PC-9 (cell line): ENCODE measurements around the gene GMPPA. TPM values are rescaled to one million over a fixed set of nuclear protein-coding genes. Genes with fewer than 3 reads are reported as not detected.

Experiments used
- BruUV-seq: library from RNA; stranded (reverse); fragments of 400-500 nt; replicated peaks from 2 replicates; lab custom pipeline; 2021; lab: Mats Ljungman, UMichigan
- CTCF ChIA-PET: fragments of 300-600 bp; sonication (Branson Sonifier 250); formaldehyde crosslinking; loops from one replicate; lab custom pipeline; 2022; ENCODE audit warnings: antibody characterized with exemption; lab: Charles Lee
- POLR2A ChIA-PET: fragments of 300-600 bp; sonication (Branson Sonifier 250); formaldehyde crosslinking; loops from one replicate; lab custom pipeline; 2022; ENCODE audit warnings: antibody characterized with exemption; ENCODE audit not compliant: unreplicated experiment; lab: Charles Lee
- DNase-seq, 2 experiments: peaks; one replicate each; pipeline versions ENCODE4 v3.0.0 to v3.0.0-alpha.2; 2015 to 2022; ENCODE audit warnings: mixed read lengths in 1 of 2
- H2AFZ ChIP-seq: fragments of 200-600 bp; sonication (generic); 2 replicates; pipeline ENCODE4 v1.8.1; 2017; ENCODE audit warnings: antibody characterized with exemption
- H3F3A ChIP-seq: fragments of 200-600 bp; sonication (generic); 2 replicates; pipeline ENCODE4 v1.8.1; 2017; ENCODE audit warnings: antibody characterized with exemption, mild to moderate bottlenecking, low read depth; ENCODE audit not compliant: insufficient read depth
- H3K27ac ChIP-seq: fragments of 200-600 bp; sonication (generic); 2 replicates; pipeline ENCODE4 v1.6.1; 2016; ENCODE audit warnings: mixed run types
- H3K27me3 ChIP-seq: fragments of 200-600 bp; sonication (generic); 2 replicates; pipeline ENCODE4 v1.6.1; 2016; ENCODE audit warnings: low read depth, mixed run types; ENCODE audit not compliant: insufficient read depth
- H3K36me3 ChIP-seq: fragments of 200-600 bp; sonication (generic); 2 replicates; pipeline ENCODE4 v1.6.1; 2016; ENCODE audit warnings: low read depth, mixed run types
- H3K4me1 ChIP-seq: fragments of 200-600 bp; sonication (generic); replicated peaks from 2 replicates; pipeline ENCODE4 v1.6.1; 2016; ENCODE audit warnings: mixed run types; ENCODE audit not compliant: insufficient read depth
- H3K4me2 ChIP-seq: fragments of 200-600 bp; sonication (generic); 2 replicates; pipeline ENCODE4 v1.6.1; 2017; ENCODE audit warnings: mixed run types
- H3K4me3 ChIP-seq: fragments of 200-600 bp; sonication (generic); 2 replicates; pipeline ENCODE4 v1.6.1; 2016; ENCODE audit warnings: mixed run types
- H3K79me2 ChIP-seq: fragments of 200-600 bp; sonication (generic); 2 replicates; pipeline ENCODE4 v1.6.1; 2017; ENCODE audit warnings: low read depth, mixed run types
- H3K9me2 ChIP-seq: fragments of 200-600 bp; sonication (generic); 2 replicates; pipeline ENCODE4 v1.8.1; 2017; ENCODE audit warnings: mild to moderate bottlenecking; ENCODE audit not compliant: insufficient read depth
- H3K9me3 ChIP-seq: fragments of 200-600 bp; sonication (generic); 2 replicates; pipeline ENCODE4 v1.8.1; 2016; ENCODE audit warnings: low read depth; ENCODE audit not compliant: insufficient read depth
- H4K20me1 ChIP-seq: fragments of 200-600 bp; sonication (generic); 2 replicates; pipeline ENCODE4 v1.8.1; 2017; ENCODE audit not compliant: insufficient read depth
- EZH2 ChIP-seq: fragments of 200-600 bp; sonication (generic); IDR thresholded peaks from 2 replicates; pipeline ENCODE4 v1.8.0; 2017; ENCODE audit warnings: antibody characterized with exemption, low read depth
- intact Hi-C: fragments of 100-400 bp; cut with micrococcal nuclease; formaldehyde crosslinking; loops from one replicate; pipeline ENCODE4 v1.10.0; 2022; ENCODE audit not compliant: unreplicated experiment
- total RNA-seq: library from RNA; stranded (reverse); gene quantifications from 2 replicates; pipeline ENCODE4 v1.2.3, GENCODE V29; 2021
- TF ChIP-seq, protein P1 (sequence below): fragments of 200-600 bp; sonication (generic); conservative IDR thresholded peaks from 2 replicates; pipeline ENCODE4 v1.6.1; 2017; ENCODE audit warnings: mixed run types, antibody characterized with exemption, mild to moderate bottlenecking, moderate library complexity

GMPPA gene
- total RNA-seq, 1 experiment from 2014 or later, result 57.2 TPM

DNA sequence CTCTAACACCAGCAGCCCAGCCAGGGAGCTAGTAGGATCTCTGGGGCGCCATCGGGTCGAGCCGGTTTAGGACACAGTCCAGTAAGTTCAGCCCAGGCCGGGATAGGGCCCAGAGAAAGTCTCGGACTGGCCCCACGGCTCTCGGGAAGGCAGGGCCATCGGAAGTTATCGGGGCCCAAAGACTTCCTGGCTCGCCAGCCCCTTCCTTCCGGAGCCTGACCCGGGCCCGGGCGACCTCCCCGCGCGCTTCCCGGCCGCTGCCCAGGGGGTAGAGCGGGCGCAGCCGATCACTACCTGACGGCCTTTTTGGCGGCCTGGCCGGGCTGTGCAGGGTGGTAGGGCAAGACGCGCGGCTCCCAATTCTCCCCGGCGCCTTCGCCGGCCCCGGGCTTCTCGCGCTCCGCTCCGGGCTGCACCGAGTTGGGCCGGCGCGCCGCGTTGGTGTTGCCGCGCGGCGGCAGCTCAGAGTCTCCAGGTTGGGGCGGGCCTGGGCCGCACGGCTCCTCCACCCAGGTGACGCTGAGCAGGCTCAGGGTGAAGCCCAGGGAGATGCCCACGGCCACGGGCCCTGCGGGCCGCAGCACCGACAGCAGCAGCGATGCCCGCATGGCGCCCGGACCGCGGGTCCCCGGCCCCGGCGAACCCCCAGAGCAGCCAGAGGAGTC, 44.4 kb downstream of the GMPPA start:
- Histone ChIP-seq H3K9me3 (no peaks in the 10 kb centered on the region), H3K9me2 (no peaks in the 10 kb centered on the region), H3F3A (peaks cover 11% of the 10 kb centered on the region; the same call in 1 of the 2 replicates), H3K4me2 (peak overlapping the region; percentile 93), H3K4me3 (peak overlapping the region; percentile 65), H3K4me1 (no peaks in the 10 kb centered on the region; the same call in 1 of the 2 replicates), H3K27me3 (no peaks in the 10 kb centered on the region), H3K36me3 (peaks cover 10% of the 10 kb centered on the region), H3K27ac (peak overlapping the region; percentile 55), H2AFZ (peak overlapping the region; percentile 70; the same call in 1 of the 2 replicates), H4K20me1 (peaks cover 23% of the 10 kb centered on the region), H3K79me2 (peaks cover 17% of the 10 kb centered on the region)
- POLR2A ChIA-PET, result interaction anchor here (0.6 to 0.9 kb wide), 5 partner anchors 54 to 251 kb away, joined by 3 to 5 read pairs (median 4); partner anchors contain the start of gene STK11IP
- intact Hi-C loops, result loop anchor here (1.0 to 2.0 kb wide), 3 partner anchors 28 to 146 kb away; partner anchors contain the start of genes OBSL1 and STK11IP
- peak; percentile 37 to 40 for DNase-seq
- no TSS peak for BruUV-seq
- TF ChIP-seq EZH2, result no peak
- TF ChIP-seq, protein P1, sequence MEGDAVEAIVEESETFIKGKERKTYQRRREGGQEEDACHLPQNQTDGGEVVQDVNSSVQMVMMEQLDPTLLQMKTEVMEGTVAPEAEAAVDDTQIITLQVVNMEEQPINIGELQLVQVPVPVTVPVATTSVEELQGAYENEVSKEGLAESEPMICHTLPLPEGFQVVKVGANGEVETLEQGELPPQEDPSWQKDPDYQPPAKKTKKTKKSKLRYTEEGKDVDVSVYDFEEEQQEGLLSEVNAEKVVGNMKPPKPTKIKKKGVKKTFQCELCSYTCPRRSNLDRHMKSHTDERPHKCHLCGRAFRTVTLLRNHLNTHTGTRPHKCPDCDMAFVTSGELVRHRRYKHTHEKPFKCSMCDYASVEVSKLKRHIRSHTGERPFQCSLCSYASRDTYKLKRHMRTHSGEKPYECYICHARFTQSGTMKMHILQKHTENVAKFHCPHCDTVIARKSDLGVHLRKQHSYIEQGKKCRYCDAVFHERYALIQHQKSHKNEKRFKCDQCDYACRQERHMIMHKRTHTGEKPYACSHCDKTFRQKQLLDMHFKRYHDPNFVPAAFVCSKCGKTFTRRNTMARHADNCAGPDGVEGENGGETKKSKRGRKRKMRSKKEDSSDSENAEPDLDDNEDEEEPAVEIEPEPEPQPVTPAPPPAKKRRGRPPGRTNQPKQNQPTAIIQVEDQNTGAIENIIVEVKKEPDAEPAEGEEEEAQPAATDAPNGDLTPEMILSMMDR, result no peak
- CTCF ChIA-PET, result interaction anchor here (0.6 kb wide), 2 partner anchors 12 to 144 kb away, joined by 4 to 7 read pairs; no protein-coding TSS in a partner anchor

DNA sequence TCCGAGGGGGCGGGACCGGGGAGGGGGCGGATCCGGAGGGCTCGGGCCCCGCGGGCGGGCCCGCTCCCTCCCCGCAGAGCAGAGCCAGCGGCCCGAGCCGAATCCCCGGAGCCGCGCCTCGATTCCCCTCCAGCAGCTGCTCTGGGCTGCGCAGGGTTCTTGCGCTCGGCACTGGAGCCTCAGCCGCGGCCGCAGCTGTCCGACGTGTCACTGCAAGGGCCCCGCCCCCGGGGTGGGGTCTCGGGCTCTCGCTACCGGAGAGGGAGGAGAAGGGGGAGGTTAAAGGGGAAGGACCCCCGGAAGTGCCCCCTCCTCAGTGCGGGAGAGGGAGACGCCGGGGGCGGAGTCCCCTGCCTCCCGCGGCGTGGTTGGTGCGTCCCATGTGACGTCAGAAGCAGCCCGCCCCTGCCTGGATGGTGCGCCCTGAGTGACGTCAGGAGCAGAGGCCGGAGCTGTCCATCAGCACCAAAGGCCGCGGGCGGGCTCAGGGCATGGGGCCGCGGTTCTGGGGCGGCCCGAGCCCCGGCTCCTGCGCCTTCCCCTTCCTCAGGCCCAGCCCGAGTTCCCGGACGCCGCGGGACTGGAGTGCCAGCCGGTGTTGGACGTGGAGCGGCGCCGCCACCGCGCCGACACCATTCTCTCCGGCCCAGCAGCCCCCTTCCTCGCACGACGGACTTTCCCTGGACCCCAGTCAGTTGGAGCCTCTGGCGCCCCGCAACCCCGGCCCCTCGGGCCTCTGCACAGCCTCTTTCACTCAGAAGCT, 45.1 kb downstream of the GMPPA start, which contains the start of the genes CHPF and TMEM198:
Gene CHPF, minus strand, starts transcription at position 214 of the 763 bp plus-strand sequence. CDS start 271 bp downstream, outside the sequence.
Gene TMEM198, plus strand, starts transcription at position 433 of the 763 bp plus-strand sequence. CDS start 700 bp downstream, outside the sequence.
- H3K4me3 ChIP-seq, result peak within 1 kb of the TSS; percentile 65
- peaks cover 11% of the 10 kb centered on the region; the same call in 1 of the 2 replicates for H3F3A ChIP-seq
- peak within 1 kb of the TSS; percentile 93 for H3K4me2 ChIP-seq
- peaks cover 10% of the 10 kb centered on the region for H3K36me3 ChIP-seq
- POLR2A ChIA-PET, result interaction anchor here (0.6 to 0.7 kb wide), 5 partner anchors 53 to 424 kb away, joined by 3 to 5 read pairs (median 3); no protein-coding TSS in a partner anchor
- no peaks in the 10 kb centered on the region; the same call in 1 of the 2 replicates for H3K4me1 ChIP-seq
- CTCF ChIA-PET, result interaction anchor here (0.6 kb wide), 1 partner anchor 143 kb away, joined by 7 read pairs; no protein-coding TSS in a partner anchor
- DNase-seq, result peak; percentile 91 to 98
- H4K20me1 ChIP-seq, result peaks cover 19% of the 10 kb centered on the region
- no peaks in the 10 kb centered on the region for H3K9me2 ChIP-seq
- H3K9me3 ChIP-seq, result no peaks in the 10 kb centered on the region
- intact Hi-C loops, result loop anchor here (1.0 to 2.0 kb wide), 3 partner anchors 27 to 146 kb away; partner anchors contain the start of genes OBSL1 and STK11IP
- no peaks in the 10 kb centered on the region for H3K27me3 ChIP-seq
- peak within 1 kb of the TSS; percentile 55 for H3K27ac ChIP-seq
- peak within 1 kb of the TSS; percentile 82 for H2AFZ ChIP-seq
- peaks cover 17% of the 10 kb centered on the region for H3K79me2 ChIP-seq
- no TSS peak for BruUV-seq
- no peak for TF ChIP-seq EZH2
- TF ChIP-seq, protein P1, result no peak

DNA sequence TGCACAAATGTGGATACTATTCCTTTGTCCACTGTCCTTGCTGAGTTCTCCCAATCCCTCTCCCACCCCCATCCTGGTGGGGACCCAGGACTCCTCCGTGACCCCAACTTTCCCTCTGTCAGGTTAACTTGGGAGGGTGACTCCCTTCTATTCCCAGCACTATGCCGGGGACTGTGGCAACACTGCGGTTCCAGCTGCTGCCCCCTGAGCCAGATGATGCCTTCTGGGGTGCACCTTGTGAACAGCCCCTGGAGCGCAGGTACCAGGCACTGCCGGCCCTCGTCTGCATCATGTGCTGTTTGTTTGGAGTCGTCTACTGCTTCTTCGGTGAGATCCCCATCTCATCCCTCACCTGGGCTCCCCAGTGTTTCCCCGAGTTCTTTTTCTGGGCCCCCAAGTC, 45.9 kb downstream of the GMPPA start:
- H3K4me2 ChIP-seq, result peak overlapping the region; percentile 93
- no peaks in the 10 kb centered on the region for H3K27me3 ChIP-seq
- no peak for TF ChIP-seq EZH2
- TF ChIP-seq, protein P1, result no peak
- no peaks in the 10 kb centered on the region for H3K9me2 ChIP-seq
- no peak overlapping the region for H3K27ac ChIP-seq
- H3F3A ChIP-seq, result peaks cover 11% of the 10 kb centered on the region; the same call in 1 of the 2 replicates
- no peak for DNase-seq
- peaks cover 14% of the 10 kb centered on the region for H4K20me1 ChIP-seq
- ChIA-PET POLR2A (no interaction called here), CTCF (no interaction called here)
- peak overlapping the region; percentile 82; the same call in 1 of the 2 replicates for H2AFZ ChIP-seq
- BruUV-seq, result TSS peak; percentile 51
- peaks cover 17% of the 10 kb centered on the region for H3K79me2 ChIP-seq
- H3K9me3 ChIP-seq, result no peaks in the 10 kb centered on the region
- H3K36me3 ChIP-seq, result peaks cover 10% of the 10 kb centered on the region
- intact Hi-C loops, result no loop called here
- peak overlapping the region; percentile 65 for H3K4me3 ChIP-seq
- no peaks in the 10 kb centered on the region; the same call in 1 of the 2 replicates for H3K4me1 ChIP-seq
